NCI-H2107 treated with DMSO at 0.1 percent for 48 hours (cell line): Measurements from ENCODE around the gene POU2AF3.

Experiments
- DNase-seq: peaks from one replicate; lab custom pipeline; 2025; ENCODE audit not compliant: unreplicated experiment; lab: John Stamatoyannopoulos, UW

POU2AF3 gene

GRCh38 chr11:111327908-111328624 is 29.7 kb downstream of the POU2AF3 start:
- DNase-seq: no peak

GRCh38 chr11:111329306-111330204 is 31.2 kb downstream of the POU2AF3 start:
- no peak for DNase-seq

GRCh38 chr11:111330234-111330893 is 32.0 kb downstream of the POU2AF3 start:
- DNase-seq: no peak

- DNase-seq: no peak
Measured at GRCh38 chr11:111331711-111332479, 33.5 kb downstream of the POU2AF3 start.

- DNase-seq: peak; percentile 39
Measured at GRCh38 chr11:111334532-111335502, 36.5 kb downstream of the POU2AF3 start.

- no peak for DNase-seq
Measured at GRCh38 chr11:111335549-111335948, 37.2 kb downstream of the POU2AF3 start.

GRCh38 chr11:111336062-111336461 is 37.7 kb downstream of the POU2AF3 start:
- no peak for DNase-seq

- DNase-seq: no peak
Measured at GRCh38 chr11:111336582-111337256, 38.4 kb downstream of the POU2AF3 start.

GRCh38 chr11:111339758-111340388 is 41.5 kb downstream of the POU2AF3 start:
- DNase-seq: no peak

GRCh38 chr11:111342329-111342728 is 44.0 kb downstream of the POU2AF3 start:
- DNase-seq: no peak

- no peak for DNase-seq
Measured at GRCh38 chr11:111344032-111344431, 45.7 kb downstream of the POU2AF3 start.

- DNase-seq: no peak
Measured at GRCh38 chr11:111347002-111347722, 48.8 kb downstream of the POU2AF3 start.

- DNase-seq: no peak
Measured at GRCh38 chr11:111347723-111348115, 49.4 kb downstream of the POU2AF3 start.

GRCh38 chr11:111348147-111348546 is 49.8 kb downstream of the POU2AF3 start:
- DNase-seq: no peak

- peak; percentile 15 for DNase-seq
Measured at GRCh38 chr11:111349191-111349695, 50.9 kb downstream of the POU2AF3 start.

GRCh38 chr11:111350811-111351210 is 52.5 kb downstream of the POU2AF3 start:
- DNase-seq: no peak

- DNase-seq: no peak
Measured at GRCh38 chr11:111351374-111352055, 53.2 kb downstream of the POU2AF3 start.
